Parathyroid adenoma (tissue), 2 donors: Measurements from ENCODE around the gene SFI1.

Experiments used
- H2AFZ ChIP-seq: fragments of 300-600 bp; sonication (generic); one replicate; pipeline ENCODE4 v1.7.0; 2017; ENCODE audit warnings: antibody characterized with exemption, mild to moderate bottlenecking
- H3K27ac ChIP-seq: fragments of 300-600 bp; sonication (generic); one replicate; pipeline ENCODE4 v1.7.0; 2017
- H3K27me3 ChIP-seq: fragments of 300-600 bp; sonication (generic); one replicate; pipeline ENCODE4 v1.7.0; 2017; ENCODE audit warnings: low read length; ENCODE audit not compliant: control insufficient read depth, insufficient read depth
- H3K36me3 ChIP-seq: fragments of 300-600 bp; sonication (generic); one replicate; pipeline ENCODE4 v1.7.0; 2017; ENCODE audit warnings: low read length; ENCODE audit not compliant: control insufficient read depth, insufficient read depth
- H3K4me1 ChIP-seq: fragments of 300-600 bp; sonication (generic); one replicate; pipeline ENCODE4 v1.7.0; 2017; ENCODE audit warnings: control low read depth
- H3K4me2 ChIP-seq: fragments of 300-600 bp; sonication (generic); one replicate; pipeline ENCODE4 v1.7.0; 2017; ENCODE audit warnings: low read length
- H3K4me3 ChIP-seq: fragments of 300-600 bp; sonication (generic); one replicate; pipeline ENCODE4 v1.7.0; 2017; ENCODE audit warnings: low read depth, low read length
- H3K79me2 ChIP-seq: fragments of 300-600 bp; sonication (generic); one replicate; pipeline ENCODE4 v1.7.0; 2017; ENCODE audit warnings: control low read depth
- H3K9ac ChIP-seq: fragments of 300-600 bp; sonication (generic); one replicate; pipeline ENCODE4 v1.7.0; 2017; ENCODE audit warnings: mild to moderate bottlenecking
- H3K9me3 ChIP-seq: fragments of 300-600 bp; sonication (generic); one replicate; pipeline ENCODE4 v1.7.0; 2017; ENCODE audit warnings: low read length; ENCODE audit not compliant: control insufficient read depth
- CTCF ChIP-seq: fragments of 300-600 bp; sonication (generic); IDR thresholded peaks from one replicate; pipeline ENCODE4 v1.7.0; 2017; ENCODE audit warnings: antibody characterized with exemption, mild to moderate bottlenecking
- donor health status: primary hyperparathyroidism.

SFI1 gene

DNA sequence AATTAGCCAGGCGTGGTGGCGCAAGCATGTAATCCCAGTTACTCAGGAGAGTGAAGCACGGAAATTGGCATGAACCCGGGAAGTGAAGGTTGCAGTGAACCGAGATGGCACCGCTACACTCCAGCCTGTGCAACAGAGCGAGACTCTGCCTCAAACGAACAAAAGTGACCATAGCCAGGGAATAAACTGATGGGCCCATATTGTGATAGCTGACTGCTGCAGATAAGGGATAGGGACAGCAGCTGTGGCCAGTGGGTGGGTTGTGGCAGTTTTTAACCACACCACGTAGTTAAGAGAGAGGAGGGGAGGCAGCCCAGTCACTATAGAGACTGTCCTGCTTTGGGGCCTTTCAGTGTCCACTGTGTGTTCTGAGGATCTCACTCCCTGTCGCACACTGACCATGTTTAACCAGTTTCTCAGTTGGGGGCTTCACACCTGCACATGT lies 106.8 kb downstream of the SFI1 start:
- Histone ChIP-seq H3K36me3 (no peaks in the 10 kb centered on the region), H3K4me2 (no peak overlapping the region), H3K9ac (no peak overlapping the region), H3K4me1 (peaks cover 3% of the 10 kb centered on the region), H3K79me2 (no peaks in the 10 kb centered on the region), H3K9me3 (no peaks in the 10 kb centered on the region), H3K27me3 (no peaks in the 10 kb centered on the region), H3K4me3 (no peak overlapping the region), H3K27ac (no peak overlapping the region), H2AFZ (no peak overlapping the region)
- TF ChIP-seq CTCF = no peak

GRCh38 chr22:31603574-31603973 lies 107.2 kb downstream of the SFI1 start:
- H3K27ac ChIP-seq = no peak overlapping the region
- no peak overlapping the region for H3K4me3 ChIP-seq
- peaks cover 3% of the 10 kb centered on the region for H3K4me1 ChIP-seq
- H3K27me3 ChIP-seq = no peaks in the 10 kb centered on the region
- no peaks in the 10 kb centered on the region for H3K36me3 ChIP-seq
- H2AFZ ChIP-seq = no peak overlapping the region
- no peak overlapping the region for H3K9ac ChIP-seq
- H3K4me2 ChIP-seq = no peak overlapping the region
- no peaks in the 10 kb centered on the region for H3K9me3 ChIP-seq
- no peaks in the 10 kb centered on the region for H3K79me2 ChIP-seq
- TF ChIP-seq CTCF = no peak

DNA sequence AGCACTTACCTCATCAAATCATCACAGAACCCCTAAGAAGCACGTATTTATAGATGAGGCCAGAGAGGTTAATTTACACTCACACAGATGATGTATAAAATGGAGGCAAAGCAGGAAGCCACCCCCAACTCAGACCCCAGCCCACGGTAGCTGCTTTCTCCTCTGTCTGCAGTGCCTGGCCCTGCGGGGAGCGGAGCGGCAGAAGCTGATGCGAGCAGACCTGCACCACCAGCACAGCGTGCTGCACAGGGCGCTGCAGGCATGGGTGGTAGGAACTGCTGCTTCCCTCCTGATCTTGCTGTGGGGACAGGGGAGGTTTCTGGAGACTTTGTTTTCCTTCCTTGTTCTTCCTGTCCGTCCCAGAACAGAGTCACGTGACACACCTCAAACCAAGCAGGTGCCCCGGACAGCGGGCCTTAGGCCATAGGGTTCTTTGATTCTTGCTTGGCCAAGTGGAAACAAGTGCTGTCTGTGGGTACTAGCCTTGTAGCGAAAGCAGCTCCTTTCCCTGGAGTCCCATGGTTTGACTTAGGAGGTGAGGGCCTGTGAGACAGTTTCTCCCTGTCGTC lies 107.9 kb downstream of the SFI1 start:
- peaks cover 3% of the 10 kb centered on the region for H3K4me1 ChIP-seq
- no peak overlapping the region for H2AFZ ChIP-seq
- H3K9ac ChIP-seq = no peak overlapping the region
- H3K36me3 ChIP-seq = no peaks in the 10 kb centered on the region
- no peak overlapping the region for H3K4me2 ChIP-seq
- no peaks in the 10 kb centered on the region for H3K27me3 ChIP-seq
- no peak for TF ChIP-seq CTCF
- H3K4me3 ChIP-seq = no peak overlapping the region
- no peak overlapping the region for H3K27ac ChIP-seq
- no peaks in the 10 kb centered on the region for H3K9me3 ChIP-seq
- no peaks in the 10 kb centered on the region for H3K79me2 ChIP-seq

GRCh38 chr22:31604746-31605705 lies 108.7 kb downstream of the SFI1 start:
- Histone ChIP-seq H3K79me2 (no peaks in the 10 kb centered on the region), H3K36me3 (no peaks in the 10 kb centered on the region), H3K9me3 (no peaks in the 10 kb centered on the region), H3K4me3 (no peak overlapping the region), H3K4me1 (peaks cover 3% of the 10 kb centered on the region), H3K27me3 (no peaks in the 10 kb centered on the region), H2AFZ (no peak overlapping the region), H3K9ac (no peak overlapping the region), H3K4me2 (no peak overlapping the region), H3K27ac (no peak overlapping the region)
- TF ChIP-seq CTCF = no peak
